Fibroblast of lung (primary cell): ENCODE results near the gene SP140. TPM values are rescaled to one million over a fixed set of nuclear protein-coding genes. Genes with fewer than 3 reads are reported as not detected.
A peak's percentile ranks its signal among the peaks of the same experiment; 100 is the strongest.

Source experiments
- DNase-seq, 2 donors: peaks; one replicate each; pipeline versions ENCODE4 v3.0.0 to v3.0.0-alpha.2; 2010; ENCODE audit warnings: low read depth in 2 of 2
- H2AFZ ChIP-seq: 2 replicates; pipeline ENCODE4 v1.5.1; 2012; ENCODE audit warnings: low read length, control low read depth, inconsistent platforms
- H3K27ac ChIP-seq: 2 replicates; pipeline ENCODE4 v1.5.1; 2011; ENCODE audit warnings: low read length, control low read depth; ENCODE audit not compliant: insufficient read depth
- H3K27me3 ChIP-seq: 2 replicates; pipeline ENCODE4 v1.5.1; 2011; ENCODE audit warnings: mild to moderate bottlenecking, low read length; ENCODE audit not compliant: control insufficient read depth, insufficient read depth
- H3K36me3 ChIP-seq: 2 replicates; pipeline ENCODE4 v1.5.1; 2011; ENCODE audit warnings: low read length; ENCODE audit not compliant: control insufficient read depth, insufficient read depth
- H3K4me1 ChIP-seq: 2 replicates; pipeline ENCODE4 v1.5.1; 2011; ENCODE audit warnings: low read length; ENCODE audit not compliant: control insufficient read depth, insufficient read depth; ENCODE audit errors: extremely low read depth
- H3K4me2 ChIP-seq: 2 replicates; pipeline ENCODE4 v1.5.1; 2011; ENCODE audit warnings: low read length, control low read depth; ENCODE audit not compliant: insufficient read depth; ENCODE audit errors: extremely low read depth
- H3K4me3 ChIP-seq, 4 experiments: fragments of 200-600 bp in 1 of 4; sonication (generic) in 1 of 4; replicated peaks in 1 of 4; 2 replicates each; pipeline ENCODE4 v1.5.1; 2011 to 2016; ENCODE audit warnings: low read length in 4 of 4, low read depth in 3 of 4, mild to moderate bottlenecking in 3 of 4, control low read depth in 2 of 4, inconsistent platforms in 1 of 4, mixed read lengths in 1 of 4; ENCODE audit not compliant: insufficient read depth in 1 of 4; ENCODE audit errors: control extremely low read depth in 1 of 4
- H3K79me2 ChIP-seq: 2 replicates; pipeline ENCODE4 v1.5.1; 2012; ENCODE audit warnings: mild to moderate bottlenecking, low read length, inconsistent platforms; ENCODE audit not compliant: control insufficient read depth, insufficient read depth
- H3K9ac ChIP-seq: 2 replicates; pipeline ENCODE4 v1.5.1; 2011; ENCODE audit warnings: mild to moderate bottlenecking, low read length, control low read depth; ENCODE audit not compliant: insufficient read depth
- H3K9me3 ChIP-seq: 2 replicates; pipeline ENCODE4 v1.5.1; 2012; ENCODE audit warnings: low read depth, low read length; ENCODE audit not compliant: control insufficient read depth, insufficient read depth
- H4K20me1 ChIP-seq: 2 replicates; pipeline ENCODE4 v1.5.1; 2011; ENCODE audit warnings: low read length; ENCODE audit not compliant: control insufficient read depth, insufficient read depth; ENCODE audit errors: extremely low read depth
- CTCF ChIP-seq, 2 donors: IDR thresholded peaks in 1 of 2; conservative IDR thresholded peaks in 1 of 2; 1 replicate in 1 of 2; 2 replicates in 1 of 2; pipeline ENCODE4 v1.5.1; 2011 to 2012; ENCODE audit warnings: low read length in 2 of 2, control low read depth in 1 of 2, inconsistent platforms in 1 of 2, low read depth in 1 of 2, mild to moderate bottlenecking in 1 of 2
- EZH2 ChIP-seq: IDR thresholded peaks from 2 replicates; pipeline ENCODE4 v1.5.1; 2012; ENCODE audit warnings: low read length, control low read depth, mild to moderate bottlenecking; ENCODE audit errors: missing control alignments
- polyA plus RNA-seq, 2 donors: library from polyadenylated mRNA; depleted of rRNA in 1 of 2; stranded (reverse) in 1 of 2; unstranded in 1 of 2; fragments of >200 nt; gene quantifications; 2 replicates each; pipeline ENCODE4 v1.2.1, GENCODE V29; 2011 to 2012; ENCODE audit warnings: missing spikeins in 1 of 2
- total RNA-seq: library from RNA; depleted of rRNA; stranded (reverse); fragments of >200 nt; gene quantifications from 2 replicates; pipeline ENCODE4 v1.2.1, GENCODE V29; 2014

SP140 gene
- total and polyA plus RNA-seq, 2 donors (not counting 1 experiment from before 2014, with no cell fraction given) = 0.17 to 0.33 TPM

- peak within 1 kb of the TSS; percentile 90 for H2AFZ ChIP-seq
- no peaks in the 10 kb centered on the region for H3K36me3 ChIP-seq
- peak within 1 kb of the TSS; percentile 94 for H3K27ac ChIP-seq
- no peak for TF ChIP-seq CTCF (conservative IDR thresholded peaks at IDR 0.05 in 1 of 2, IDR thresholded peaks at IDR 0.05 in 1 of 2; ENCODE audit: low read depth in 1 of 2, low read length in 2 of 2)
- TF ChIP-seq EZH2 = no peak
- H4K20me1 ChIP-seq = no peaks in the 10 kb centered on the region
- peaks cover 10% of the 10 kb centered on the region for H3K79me2 ChIP-seq
- peak within 1 kb of the TSS; percentile 48 for H3K9ac ChIP-seq
- no peaks in the 10 kb centered on the region for H3K4me1 ChIP-seq
- no peaks in the 10 kb centered on the region for H3K9me3 ChIP-seq
- H3K4me3 ChIP-seq = peak within 1 kb of the TSS; percentile 49 to 71 (median 60)
- DNase-seq = peak; percentile 81 to 85
- no peaks in the 10 kb centered on the region for H3K27me3 ChIP-seq
- peak within 1 kb of the TSS; percentile 73 for H3K4me2 ChIP-seq
These were observed 101.2 kb downstream of the SP140 start, which contains the start of gene SP140L for GRCh38 chr2:230326453-230327417. Gene SP140L (plus strand): TSS chr2:230327193. CDS start chr2:230327270, 77 bp downstream.

- peak overlapping the region; percentile 94 for H3K27ac ChIP-seq
- TF ChIP-seq CTCF (conservative IDR thresholded peaks at IDR 0.05 in 1 of 2, IDR thresholded peaks at IDR 0.05 in 1 of 2; ENCODE audit: low read depth in 1 of 2, low read length in 2 of 2) = no peak
- TF ChIP-seq EZH2 = no peak
- peak in 1 of 2 donors; percentile 6 for DNase-seq
- peak overlapping the region; percentile 90 for H2AFZ ChIP-seq
- peak overlapping the region; percentile 48 for H3K9ac ChIP-seq
- H3K4me3 ChIP-seq = peak overlapping the region; percentile 49 to 71 (median 60)
- H3K4me2 ChIP-seq = peak overlapping the region; percentile 73
- H3K27me3 ChIP-seq = no peaks in the 10 kb centered on the region
- H3K79me2 ChIP-seq = peaks cover 10% of the 10 kb centered on the region
- no peaks in the 10 kb centered on the region for H3K4me1 ChIP-seq
- H4K20me1 ChIP-seq = no peaks in the 10 kb centered on the region
- H3K36me3 ChIP-seq = no peaks in the 10 kb centered on the region
- no peaks in the 10 kb centered on the region for H3K9me3 ChIP-seq
These were observed 102.0 kb downstream of the SP140 start for GRCh38 chr2:230327418-230328154.

- H3K4me3 ChIP-seq = peak overlapping the region in 3 of 4 experiments; percentile 8 to 71 (median 66)
- H4K20me1 ChIP-seq = no peaks in the 10 kb centered on the region
- no peaks in the 10 kb centered on the region for H3K27me3 ChIP-seq
- no peak overlapping the region for H3K9ac ChIP-seq
- no peak overlapping the region for H2AFZ ChIP-seq
- TF ChIP-seq EZH2 (no peak), CTCF (conservative IDR thresholded peaks at IDR 0.05 in 1 of 2, IDR thresholded peaks at IDR 0.05 in 1 of 2; ENCODE audit: low read depth in 1 of 2, low read length in 2 of 2) (no peak)
- no peak overlapping the region for H3K27ac ChIP-seq
- H3K4me2 ChIP-seq = peak overlapping the region; percentile 73
- peaks cover 10% of the 10 kb centered on the region for H3K79me2 ChIP-seq
- no peaks in the 10 kb centered on the region for H3K36me3 ChIP-seq
- no peaks in the 10 kb centered on the region for H3K4me1 ChIP-seq
- no peak for DNase-seq
- no peaks in the 10 kb centered on the region for H3K9me3 ChIP-seq
These were observed 102.6 kb downstream of the SP140 start for GRCh38 chr2:230328155-230328458.
